NCI-H2171 (cell line): Measurements from ENCODE around the gene FOXRED1.
"Not testable (repeated sequence)": the region's sequence is repeated elsewhere in the genome, so short reads cannot be mapped to it uniquely, and the experiment has no call there.

Source experiments
- DNase-seq: peaks from one replicate; lab custom pipeline; 2025; lab: John Stamatoyannopoulos, UW

Gene FOXRED1

DNA sequence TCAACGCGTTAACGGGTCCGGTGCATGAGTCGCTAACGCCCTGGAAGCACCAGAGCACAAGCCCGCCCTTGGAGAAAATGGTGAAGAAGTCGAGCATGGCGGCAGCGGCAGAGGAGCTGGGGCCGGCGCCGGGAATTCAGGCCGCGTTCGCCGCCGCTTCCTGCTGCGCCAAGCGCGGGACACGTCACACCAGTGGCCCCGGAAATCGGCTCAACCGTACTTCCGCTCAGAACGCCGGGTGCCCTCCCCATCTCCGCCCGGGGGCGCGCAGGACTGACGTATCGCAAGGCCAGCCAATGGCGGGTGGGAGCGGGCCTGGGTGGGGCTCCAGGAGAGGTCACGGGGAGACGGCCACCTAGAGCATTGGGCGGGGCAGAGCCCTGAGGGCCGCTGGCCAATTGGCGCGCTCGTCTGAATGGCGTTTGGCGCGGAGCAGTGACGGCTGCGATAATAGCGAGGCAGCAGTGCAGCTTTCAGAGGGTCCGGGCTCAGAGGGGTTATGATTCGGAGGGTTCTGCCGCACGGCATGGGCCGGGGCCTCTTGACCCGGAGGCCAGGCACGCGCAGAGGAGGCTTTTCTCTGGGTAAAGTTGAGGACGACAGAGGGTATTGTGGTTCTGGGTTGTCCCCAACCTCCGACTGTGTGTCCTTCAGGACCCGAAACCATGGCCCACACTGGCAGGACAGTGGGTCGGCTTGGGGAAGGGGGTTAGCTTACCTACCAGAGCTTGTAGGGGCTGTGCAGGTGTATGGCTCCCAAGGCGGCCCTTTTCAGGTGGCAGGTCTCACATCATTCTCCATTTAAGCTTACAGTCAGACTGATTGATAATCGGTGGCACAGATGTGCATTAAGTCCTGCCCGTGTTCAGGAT, at the start of gene FOXRED1, which contains the start of gene SRPRA:
Gene FOXRED1, plus strand, starts transcription at position 447 of the 872 bp plus-strand sequence. Its CDS starts 53 bp downstream, at position 500.
Gene SRPRA, minus strand, starts transcription at position 188 of the 872 bp plus-strand sequence. Its CDS starts 91 bp downstream, at position 97.
- peak; percentile 91 for DNase-seq

DNA sequence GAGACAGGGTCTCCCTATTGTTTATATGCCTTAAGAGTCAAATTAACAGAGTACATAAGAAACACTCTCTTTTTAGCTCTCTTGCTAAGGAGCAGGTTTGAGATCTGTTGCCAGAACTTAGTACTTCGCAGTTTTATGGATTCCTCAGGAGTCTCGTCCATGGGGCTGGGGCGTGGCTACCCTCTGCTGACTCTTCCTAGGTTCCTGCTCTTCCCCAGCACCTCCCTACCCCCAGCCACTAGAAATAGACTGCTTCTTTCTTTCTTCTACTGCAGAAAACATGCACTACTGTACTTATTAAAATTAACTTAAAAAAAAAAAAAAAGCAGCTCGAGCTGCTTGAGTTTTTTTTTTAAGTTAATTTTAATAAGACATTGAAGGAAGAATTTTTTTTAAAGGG, 49.4 kb upstream of the FOXRED1 start:
- no peak for DNase-seq

DNA sequence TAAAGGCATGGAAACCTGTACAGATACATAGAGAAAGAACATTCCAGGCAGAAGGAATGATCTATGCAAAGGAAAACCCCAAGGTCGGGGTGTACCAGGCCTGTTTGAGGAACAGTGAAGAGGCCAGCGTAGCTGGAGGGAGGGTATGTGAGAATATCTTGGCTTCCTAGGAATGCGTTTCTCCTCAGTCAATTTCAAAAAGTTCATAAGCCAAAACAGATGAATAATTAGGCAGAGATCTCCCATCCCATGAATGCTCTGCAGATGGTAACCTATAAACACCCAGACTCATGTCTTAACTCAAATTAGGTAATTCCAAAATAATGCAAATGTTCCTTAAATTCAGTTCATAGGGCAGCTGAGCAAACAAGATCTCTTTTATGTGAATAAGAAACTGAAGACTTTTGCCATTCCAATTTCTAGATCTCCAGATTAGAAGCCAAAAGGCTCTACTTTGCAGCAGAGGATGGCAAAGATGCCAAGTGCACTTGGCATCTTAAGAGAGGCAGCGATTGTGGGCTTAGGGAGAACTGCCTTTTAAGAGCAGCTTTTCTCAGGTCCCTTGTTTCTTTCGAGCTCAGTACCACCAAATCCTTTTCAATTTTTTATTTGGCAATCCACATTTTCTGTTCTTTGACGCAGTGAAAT, 44.2 kb upstream of the FOXRED1 start:
- no peak for DNase-seq

DNA sequence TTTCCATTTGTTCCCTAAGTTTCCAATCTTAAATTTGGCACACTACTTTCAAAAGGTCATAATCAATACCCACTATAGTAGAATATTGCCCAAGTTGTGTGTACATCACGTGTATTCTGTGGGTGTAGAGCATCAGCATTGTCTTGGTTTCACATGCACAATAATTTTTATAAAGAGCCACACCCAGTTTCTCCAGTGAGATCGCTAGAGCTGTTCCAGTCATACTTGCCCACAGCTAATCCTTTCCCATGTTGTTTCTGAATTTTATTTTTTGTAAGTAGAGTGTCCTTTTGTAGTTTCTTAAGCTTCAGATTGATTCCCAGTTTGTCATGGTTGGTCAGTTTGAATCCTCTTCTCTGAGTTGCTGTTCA, 43.7 kb upstream of the FOXRED1 start:
- DNase-seq: no peak

DNA sequence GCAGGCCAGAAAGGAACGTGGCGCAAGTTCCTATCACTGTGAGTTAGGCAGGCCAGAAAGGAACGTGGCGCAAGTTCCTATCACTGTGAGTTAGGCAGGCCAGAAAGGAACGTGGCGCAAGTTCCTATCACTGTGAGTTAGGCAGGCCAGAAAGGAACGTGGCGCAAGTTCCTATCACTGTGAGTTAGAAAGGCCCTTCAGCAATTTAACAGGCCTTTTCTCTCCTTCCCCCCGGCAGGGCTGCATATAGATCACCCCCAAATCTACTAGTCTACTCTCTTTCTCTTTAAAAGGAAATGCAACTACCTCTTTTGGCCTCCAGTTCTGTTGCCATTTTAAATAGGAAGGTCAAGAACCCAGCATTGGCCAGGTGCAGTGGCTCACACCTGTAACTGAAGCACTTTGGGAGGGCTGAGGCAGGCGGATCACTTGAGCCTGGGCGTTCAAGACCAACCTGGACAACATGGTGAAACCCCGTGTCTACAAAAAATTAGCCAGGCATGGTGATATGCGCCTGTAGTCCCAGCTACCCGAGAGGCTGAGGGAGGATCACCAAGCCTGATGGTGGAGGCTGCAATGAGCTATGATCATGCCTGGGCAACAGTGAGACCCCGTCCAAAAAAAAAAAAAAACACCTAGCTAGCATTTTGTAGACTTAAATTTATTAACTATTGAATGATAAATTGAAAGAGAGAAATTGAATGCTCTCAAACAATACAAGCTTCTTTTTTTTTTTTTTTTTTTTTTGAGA, 42.4 kb upstream of the FOXRED1 start:
- no peak for DNase-seq

DNA sequence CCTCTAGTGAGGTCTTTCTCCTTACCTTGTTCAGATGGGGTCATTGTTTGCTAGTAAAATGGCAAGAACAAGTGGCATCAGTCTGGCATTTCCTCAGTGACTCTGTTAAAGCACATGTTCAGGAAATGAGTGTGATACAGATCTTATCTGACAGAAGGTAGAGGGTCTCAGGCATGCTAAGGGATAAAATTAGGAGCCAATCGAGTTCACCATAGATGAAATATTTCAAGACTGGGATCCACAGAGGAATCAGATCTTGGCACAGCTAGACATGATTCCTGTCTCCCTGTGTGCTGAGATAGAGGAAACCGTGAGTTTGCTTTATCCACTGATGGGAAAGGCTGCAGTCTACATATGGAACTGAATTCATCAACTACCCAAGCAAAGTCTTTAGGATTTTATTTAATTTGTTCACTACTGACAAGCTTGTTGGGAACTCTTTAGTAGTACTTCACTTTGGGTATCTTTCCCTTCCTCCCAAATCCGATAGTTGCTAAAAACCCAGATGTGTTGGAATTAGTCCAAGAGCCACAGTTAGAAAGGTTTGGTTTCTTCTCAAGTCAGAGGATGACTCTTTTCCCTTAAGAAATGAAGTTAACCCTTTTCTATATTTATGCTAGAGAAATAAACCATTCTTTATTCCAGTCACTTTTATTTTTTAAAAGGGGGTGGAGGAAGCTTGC, 39.0 kb upstream of the FOXRED1 start:
- DNase-seq: no peak

DNA sequence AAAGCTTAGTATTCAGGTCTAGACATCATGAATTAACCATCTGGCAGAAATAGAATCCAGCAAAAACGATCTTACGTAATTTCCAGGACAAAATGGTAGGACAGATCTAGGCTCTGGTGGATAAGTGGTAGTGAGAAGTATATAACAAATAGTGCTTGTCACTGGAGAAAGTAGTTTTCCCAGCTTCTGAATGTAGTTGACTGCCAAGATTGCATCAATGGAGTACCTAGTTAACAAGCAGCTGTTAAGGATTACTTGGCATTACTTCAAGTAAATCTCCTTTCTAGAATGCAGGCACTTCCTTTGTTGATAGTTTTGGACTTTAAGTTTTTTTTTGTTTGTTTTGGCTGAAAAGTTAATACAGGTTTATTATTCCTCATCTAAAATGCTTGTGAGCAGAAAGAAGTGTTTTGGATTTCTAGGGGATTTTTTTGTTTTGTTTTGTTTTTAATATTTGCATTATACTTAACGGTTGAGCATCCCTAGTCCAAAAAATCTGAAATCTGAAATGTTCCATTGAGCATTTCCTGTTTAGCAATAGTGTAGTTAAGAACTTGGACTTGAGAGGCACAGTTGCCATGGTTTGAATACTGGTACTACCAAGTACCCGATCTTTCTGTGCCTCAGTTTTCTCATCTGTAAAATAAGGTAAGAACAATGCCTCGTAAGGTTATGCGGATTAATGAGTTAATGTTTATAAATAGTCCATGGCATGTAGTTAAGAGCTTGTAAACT, 37.1 kb upstream of the FOXRED1 start:
- DNase-seq: no peak

DNA sequence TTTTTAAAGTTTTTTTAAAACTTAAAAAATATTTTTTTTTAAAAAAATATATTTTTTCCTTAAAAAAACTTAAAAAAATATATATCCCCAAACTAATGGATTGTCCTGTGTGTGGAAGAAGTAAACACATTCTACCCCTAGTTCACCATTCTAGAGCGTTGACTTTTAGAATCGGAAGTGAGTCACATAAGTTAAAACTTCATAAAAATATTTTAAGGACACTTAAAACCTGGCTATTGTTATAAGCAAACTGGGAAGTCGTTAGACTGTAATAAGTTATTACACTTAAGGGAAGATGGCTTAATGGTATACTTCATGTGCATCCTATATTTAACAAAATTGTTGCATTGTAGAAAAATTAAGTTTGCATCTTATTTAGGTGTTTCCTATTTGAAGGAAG, 36.3 kb upstream of the FOXRED1 start:
- no peak for DNase-seq

DNA sequence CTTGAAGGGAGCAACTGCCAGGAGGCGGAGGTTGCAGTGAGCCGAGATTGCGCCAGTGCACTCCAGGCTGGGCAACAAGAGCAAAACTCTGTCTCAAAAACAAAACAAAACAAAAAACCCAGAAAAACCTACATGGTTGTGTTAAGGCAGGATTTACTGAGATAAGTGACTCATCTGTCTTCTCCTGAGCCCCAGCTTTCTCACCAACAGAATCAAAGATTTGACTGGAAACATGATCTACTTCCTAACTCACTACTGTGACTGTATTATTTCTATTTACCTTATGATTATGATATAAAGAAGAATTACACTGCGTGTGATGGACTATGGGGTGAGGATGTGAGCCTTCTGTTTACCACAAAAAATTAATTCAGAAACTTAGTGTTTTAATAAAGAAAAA, 35.6 kb upstream of the FOXRED1 start:
- no peak for DNase-seq

DNA sequence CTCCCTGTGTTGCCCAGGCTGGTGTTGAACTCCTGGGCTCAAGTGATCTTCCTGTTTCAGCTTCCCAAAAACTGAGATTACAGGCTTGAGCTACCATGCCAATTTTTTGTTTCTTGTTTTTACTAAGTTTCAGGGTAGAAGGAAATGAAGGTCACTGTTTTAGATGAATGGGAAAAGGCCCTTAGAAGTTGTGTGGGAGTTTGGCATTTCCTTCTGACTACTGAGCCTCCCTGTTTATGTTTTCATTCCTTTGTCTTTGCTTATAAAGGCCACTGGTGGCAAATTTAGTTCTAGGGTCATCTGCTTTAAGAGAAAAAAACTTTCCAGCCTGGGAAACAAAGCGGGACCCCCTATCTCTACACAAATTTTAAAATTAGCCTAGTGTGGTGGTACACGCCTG, 22.3 kb upstream of the FOXRED1 start:
- DNase-seq: no peak

DNA sequence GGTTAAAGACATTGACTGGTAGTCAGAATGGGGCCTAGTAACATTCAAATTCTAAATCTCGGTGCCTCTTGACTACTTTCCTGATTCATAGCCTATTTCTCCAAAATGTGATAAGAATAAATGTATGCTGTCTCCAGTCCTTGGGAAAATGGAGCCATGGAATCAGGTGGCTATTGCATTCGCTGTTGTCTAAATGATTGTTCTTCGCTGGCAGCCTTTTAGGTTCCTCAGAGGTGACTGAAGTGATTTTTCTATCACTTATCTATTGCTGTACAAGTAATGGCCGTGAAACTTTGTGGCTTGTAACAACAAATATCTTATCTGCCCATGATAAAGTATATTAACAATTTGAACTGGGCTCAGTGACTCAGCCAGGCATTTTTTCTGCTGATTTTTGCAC, 15.7 kb upstream of the FOXRED1 start:
- no peak for DNase-seq

DNA sequence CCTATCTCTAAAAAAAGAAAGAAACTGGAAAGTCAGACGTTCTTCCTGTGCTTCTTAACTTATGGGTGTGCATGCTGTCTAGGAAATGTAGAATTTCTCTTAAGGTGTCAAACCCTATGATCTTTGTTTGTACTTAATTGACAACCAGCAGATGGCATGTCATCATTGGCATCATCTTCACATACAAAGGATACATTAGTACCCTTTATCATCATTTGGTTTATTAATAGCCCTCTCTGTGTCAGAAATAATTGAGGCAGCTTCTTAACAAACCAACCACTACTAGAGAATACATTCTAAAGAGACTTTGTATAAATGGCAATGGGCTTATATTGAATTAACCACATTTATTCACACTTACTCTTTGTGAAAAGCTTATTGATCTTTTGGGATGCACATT, 14.1 kb upstream of the FOXRED1 start:
- no peak for DNase-seq

DNA sequence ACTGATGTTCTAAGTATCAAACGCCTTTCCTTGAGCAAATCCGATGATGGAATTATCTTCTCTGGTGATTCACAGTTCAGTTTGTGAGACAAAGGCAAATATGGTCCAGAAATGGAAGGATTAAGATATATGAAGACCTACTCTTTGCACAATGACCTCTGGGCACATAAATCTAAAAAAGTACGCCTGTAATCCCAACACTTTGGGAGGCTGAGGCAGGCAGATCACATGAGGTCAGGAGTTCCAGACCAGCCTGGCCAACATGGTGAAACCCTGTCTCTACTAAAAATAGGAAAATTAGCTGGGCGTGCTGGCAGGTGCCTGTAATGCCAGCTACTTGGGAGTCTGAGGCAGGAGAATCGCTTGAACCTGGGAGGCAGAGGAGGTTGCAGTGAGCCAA, 13.4 kb upstream of the FOXRED1 start:
- DNase-seq: not testable (repeated sequence)

DNA sequence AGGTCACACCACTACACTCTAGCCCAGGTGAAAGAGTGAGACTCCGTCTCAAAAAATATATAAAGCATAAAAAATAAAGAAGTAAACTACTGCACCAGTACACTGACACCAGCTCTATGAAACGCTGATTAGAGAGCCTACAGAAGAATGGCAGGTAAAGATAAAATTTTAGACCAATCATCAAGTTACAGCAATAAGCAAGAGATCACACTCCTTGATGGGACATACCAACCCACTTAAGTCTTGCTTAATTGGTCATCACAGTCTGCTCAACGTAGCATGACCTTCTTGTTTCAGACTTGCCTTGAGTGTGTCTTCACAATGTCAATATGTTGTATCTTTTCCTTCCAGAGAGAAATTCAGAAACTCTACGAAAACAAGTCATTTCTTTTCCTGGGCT, 12.7 kb upstream of the FOXRED1 start:
- no peak for DNase-seq

DNA sequence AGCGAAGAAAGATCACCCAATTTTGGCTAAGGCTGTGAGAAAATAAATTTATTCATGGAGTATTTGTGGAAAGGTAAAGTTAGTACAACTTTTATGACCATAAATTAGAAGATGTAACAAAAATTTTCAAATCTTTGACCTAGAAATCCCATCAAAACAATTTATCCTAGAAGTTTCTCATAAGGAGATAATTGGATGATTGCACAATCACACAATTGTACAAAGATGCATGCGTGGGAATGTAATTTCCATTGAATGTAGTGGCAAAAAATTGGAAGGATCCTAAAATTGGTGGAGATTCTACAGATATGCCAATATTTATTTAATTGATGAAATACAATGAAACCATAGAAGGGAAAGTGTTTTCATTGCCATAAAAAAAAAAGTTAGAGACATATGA, 11.8 kb upstream of the FOXRED1 start:
- DNase-seq: no peak

DNA sequence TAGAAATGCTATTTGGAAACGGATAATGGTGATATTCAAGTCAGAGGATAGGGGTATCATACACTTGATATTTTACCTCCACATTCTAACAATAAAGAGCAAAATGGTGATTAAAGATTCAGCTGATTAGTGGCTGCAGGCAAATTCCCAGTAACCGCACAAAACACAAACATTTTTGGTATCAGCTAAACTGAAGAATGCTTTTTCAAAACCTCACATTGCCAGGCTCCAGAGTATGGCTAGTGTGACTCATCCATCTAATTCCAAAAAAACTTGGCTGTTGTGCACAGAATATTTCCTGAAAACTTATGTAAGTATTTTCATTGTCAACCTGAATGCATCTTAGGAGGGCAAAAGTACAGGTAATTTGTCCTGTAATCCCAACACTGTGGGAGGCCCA, 11.2 kb upstream of the FOXRED1 start:
- no peak for DNase-seq

DNA sequence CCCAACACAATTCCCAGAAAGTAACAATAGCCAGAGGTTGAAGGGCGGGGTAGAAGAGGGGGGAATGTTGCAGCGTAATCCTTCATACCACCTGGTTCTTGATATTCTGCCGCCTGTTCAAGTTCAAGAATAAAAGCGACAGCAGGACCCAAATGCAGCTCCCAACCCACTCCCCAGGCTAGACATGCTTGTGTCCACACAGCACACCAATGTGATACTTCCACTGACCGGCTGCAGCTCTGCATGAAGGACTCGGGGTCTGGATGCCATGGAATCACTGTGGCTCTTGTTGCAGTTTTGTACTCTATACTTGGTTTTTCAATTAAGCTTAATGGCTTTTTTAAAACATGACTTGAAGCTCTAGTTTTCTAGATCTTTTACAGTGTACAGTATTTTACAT, 6.7 kb upstream of the FOXRED1 start:
- no peak for DNase-seq

DNA sequence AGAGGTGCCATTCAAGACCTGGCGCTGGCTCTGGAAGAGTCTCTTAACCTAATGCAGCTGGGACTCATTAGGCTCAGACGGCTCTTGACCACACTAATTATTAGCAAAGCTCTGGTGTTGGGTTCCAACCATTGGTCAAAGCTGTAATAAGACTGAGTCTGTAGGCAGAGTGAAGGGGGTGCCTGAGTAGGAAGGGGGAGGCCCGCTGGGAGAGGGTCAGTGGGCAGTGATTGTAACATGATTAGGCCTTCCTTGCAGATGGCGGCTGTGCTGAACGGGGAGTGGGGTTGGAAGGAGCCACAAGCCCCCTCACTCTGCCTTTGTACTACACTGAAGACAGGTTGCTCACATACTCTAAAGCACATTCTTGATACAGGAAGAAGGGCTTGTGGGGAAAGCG, 5.5 kb upstream of the FOXRED1 start:
- DNase-seq: no peak

DNA sequence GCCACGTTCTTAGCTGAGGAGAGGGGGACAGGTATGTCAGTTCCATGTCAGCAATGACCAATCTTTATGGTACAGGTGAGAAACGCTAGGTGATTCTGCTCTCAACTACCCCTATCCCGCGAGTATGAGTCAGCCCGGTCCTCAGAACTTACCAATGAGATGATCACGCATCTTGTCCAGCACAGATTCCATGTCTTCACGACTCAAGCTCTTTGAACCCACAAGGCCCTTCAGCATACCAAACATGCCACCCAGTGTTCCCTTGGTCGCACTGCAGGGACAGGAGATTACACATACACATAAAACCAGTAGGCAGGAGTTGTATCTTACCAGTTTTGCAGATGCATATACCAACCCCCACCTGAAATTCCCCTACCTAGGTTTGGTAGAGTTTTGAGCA, 3.1 kb upstream of the FOXRED1 start:
- no peak for DNase-seq

DNA sequence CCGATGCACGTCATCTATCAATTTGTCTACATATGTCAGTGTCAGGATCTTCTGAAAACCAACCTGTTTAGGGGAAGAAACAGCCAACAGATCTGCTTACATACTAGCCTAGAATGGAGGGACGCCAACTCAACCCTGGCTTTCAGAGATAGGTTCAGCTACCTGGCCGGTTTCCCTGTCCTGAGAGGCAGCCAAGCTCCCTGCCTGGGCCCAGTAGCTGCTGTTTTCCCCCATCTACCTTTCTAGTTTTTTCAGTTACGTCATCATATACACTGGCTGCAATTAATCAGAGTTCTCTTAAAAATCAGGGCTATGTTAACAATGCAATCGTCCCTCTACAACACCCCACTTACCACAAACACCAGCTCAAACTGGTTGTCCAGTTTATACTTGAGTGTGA, 1.3 kb upstream of the FOXRED1 start:
- no peak for DNase-seq

DNA sequence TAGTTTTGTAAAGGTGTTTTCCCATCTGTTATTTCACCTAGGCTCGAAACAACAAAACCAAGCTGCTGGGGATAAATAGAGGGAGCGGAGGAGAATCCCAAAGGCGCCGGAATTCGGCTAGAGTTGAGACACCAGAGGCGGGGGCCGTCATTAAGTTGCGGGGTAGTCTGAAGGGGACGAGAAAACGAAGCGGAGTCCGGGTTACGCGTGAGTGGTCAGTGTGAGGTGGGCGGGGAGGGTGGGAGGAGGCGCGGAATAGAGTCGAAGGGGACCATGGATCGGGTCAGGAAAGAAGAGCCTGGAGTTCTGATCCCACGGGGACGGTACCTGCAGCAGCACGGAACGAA, 620 bp upstream of the FOXRED1 start:
- DNase-seq: no peak

DNA sequence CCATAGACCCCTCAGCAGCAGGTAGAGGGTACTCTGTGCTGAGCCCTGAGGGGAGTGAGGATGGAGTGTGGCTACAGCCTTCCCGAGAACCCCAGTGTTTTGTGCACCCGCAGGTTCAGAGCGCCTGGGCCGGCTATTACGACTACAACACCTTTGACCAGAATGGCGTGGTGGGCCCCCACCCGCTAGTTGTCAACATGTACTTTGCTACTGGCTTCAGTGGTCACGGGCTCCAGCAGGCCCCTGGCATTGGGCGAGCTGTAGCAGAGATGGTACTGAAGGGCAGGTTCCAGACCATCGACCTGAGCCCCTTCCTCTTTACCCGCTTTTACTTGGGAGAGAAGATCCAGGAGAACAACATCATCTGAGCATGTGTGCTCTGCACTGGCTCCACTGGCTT, 8.4 kb downstream of the FOXRED1 start:
- DNase-seq: no peak
